ENCODE results near the gene CDK7.

GRCh38 chr5:69250593-69250992, 15.9 kb downstream of the CDK7 start:
- no peak for TF ChIP-seq EZH2phosphoT487 (IDR thresholded peaks at IDR 0.05; ENCODE audit: borderline replicate concordance, low read depth)
- no peak for TF ChIP-seq CTCF (IDR thresholded peaks at IDR 0.05)
- no peak for TF ChIP-seq MAX (IDR thresholded peaks at IDR 0.05; ENCODE audit: low read depth)
- no peak for TF ChIP-seq FOXM1 (IDR thresholded peaks at IDR 0.05; ENCODE audit: low read depth)

All from SK-N-SH (cell line).